NT2/D1 (cell line): ENCODE measurements around the gene PAPOLG.

Experiments used
- SUZ12 ChIP-seq: IDR thresholded peaks from 2 replicates; pipeline ENCODE4 v1.6.1; 2011; ENCODE audit not compliant: insufficient read length, insufficient read depth; ENCODE audit errors: extremely low read depth
- YY1 ChIP-seq: IDR thresholded peaks from 2 replicates; pipeline ENCODE4 v1.6.1; 2011; ENCODE audit not compliant: insufficient read length, insufficient read depth
- ZNF274 ChIP-seq: IDR thresholded peaks from 2 replicates; pipeline ENCODE4 v1.6.1; 2011; ENCODE audit warnings: mild to moderate bottlenecking, low read depth, low read length

- TF ChIP-seq YY1, result no peak
- TF ChIP-seq ZNF274, result no peak
- TF ChIP-seq SUZ12, result no peak
These were observed 67.7 kb downstream of the PAPOLG start for GRCh38 chr2:60823694-60824305.
